ENCODE data around the gene PUM1.

GRCh38 chr1:30955448-30956015 lies 110.0 kb downstream of the PUM1 start:
- TF ChIP-seq, protein P1, sequence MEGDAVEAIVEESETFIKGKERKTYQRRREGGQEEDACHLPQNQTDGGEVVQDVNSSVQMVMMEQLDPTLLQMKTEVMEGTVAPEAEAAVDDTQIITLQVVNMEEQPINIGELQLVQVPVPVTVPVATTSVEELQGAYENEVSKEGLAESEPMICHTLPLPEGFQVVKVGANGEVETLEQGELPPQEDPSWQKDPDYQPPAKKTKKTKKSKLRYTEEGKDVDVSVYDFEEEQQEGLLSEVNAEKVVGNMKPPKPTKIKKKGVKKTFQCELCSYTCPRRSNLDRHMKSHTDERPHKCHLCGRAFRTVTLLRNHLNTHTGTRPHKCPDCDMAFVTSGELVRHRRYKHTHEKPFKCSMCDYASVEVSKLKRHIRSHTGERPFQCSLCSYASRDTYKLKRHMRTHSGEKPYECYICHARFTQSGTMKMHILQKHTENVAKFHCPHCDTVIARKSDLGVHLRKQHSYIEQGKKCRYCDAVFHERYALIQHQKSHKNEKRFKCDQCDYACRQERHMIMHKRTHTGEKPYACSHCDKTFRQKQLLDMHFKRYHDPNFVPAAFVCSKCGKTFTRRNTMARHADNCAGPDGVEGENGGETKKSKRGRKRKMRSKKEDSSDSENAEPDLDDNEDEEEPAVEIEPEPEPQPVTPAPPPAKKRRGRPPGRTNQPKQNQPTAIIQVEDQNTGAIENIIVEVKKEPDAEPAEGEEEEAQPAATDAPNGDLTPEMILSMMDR (IDR thresholded peaks at IDR 0.05): no peak
- TF ChIP-seq POLR2A (IDR thresholded peaks at IDR 0.05): no peak
